ENCODE data around the gene CLCNKB. TPM values are rescaled to one million over a fixed set of nuclear protein-coding genes. Genes with fewer than 3 reads are reported as not detected.
"Not testable (repeated sequence)": the region's sequence is repeated elsewhere in the genome, so short reads cannot be mapped to it uniquely, and the experiment has no call there.

CLCNKB gene
- total RNA-seq, 2 experiments from 2014 or later, result not detected

DNA sequence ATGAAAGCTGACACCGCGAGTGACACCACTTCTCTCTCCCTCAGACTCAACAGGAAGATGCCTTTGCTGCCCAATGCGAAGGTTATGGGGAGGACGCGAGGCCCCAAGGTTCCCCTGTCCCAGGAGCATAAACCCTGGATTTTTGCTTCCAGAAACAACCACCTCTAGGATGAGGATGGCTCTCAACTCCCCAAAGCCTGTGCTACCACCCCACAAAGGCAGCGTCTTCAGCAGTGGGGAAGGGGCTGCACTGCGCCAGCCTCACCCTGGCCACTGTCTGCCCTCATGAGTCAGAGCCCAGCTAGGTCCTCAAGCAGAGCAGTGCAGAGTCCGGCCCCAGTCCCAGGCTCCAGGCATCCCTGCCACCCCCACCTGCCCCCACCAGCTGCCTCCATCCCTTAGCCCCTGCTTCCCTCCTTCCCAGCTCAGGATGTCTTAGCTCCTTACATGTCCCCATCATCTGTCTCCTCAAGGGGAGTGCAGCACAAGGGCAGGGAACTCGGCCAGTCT is 46.5 kb upstream of the CLCNKB start:
- CTCF ChIA-PET, result no interaction called here
- H3K27ac Mint-ChIP-seq, result no peak overlapping the region
- intact Hi-C loops (cut with DNase I, micrococcal nuclease), result loop anchor here in 1 of 2 experiments (10.0 kb wide), 1 partner anchor 202 kb away; no protein-coding TSS in a partner anchor

DNA sequence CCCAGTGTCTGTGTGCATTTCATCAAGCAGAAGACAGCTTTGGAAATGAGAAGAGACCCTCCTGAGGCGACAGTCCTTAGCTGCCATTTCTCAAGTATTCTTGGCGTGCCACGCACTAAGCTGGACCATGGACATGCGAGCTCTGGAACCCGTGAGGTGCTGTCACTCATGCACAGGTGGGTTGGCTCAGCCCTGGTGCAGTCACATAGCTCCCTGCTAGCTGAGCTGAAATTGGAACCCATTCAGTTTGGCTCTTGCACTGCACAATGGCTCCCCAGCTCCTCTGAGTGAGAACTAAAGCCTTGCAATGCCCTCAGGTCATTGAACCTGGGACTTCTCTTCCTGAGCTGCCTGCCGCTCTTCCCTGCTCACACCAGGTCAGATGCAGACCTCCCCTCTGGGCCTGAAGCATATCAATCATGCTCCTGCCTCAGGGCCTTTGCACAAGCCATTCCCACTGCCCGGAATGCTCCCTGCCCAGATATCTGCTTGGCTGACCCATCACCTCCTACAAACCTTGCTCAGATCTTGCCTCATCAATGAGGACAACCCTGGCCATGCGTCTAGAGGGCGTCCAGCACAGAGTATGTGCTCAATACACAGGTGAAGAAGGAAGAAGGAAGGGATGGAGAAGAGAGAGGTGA is 45.8 kb upstream of the CLCNKB start:
- no peak overlapping the region for H3K27ac Mint-ChIP-seq
- no peak overlapping the region for H3K4me3 ChIP-seq (ENCODE audit: low read length)
- H3K36me3 ChIP-seq (ENCODE audit: insufficient read depth, low read length), result no peaks in the 10 kb centered on the region
- no peaks in the 10 kb centered on the region for H3K4me1 ChIP-seq (ENCODE audit: insufficient read depth, low read length)
- intact Hi-C loops (cut with DNase I, micrococcal nuclease), result loop anchor here in 1 of 2 experiments (10.0 kb wide), 1 partner anchor 203 kb away; no protein-coding TSS in a partner anchor
- H3K36me3 Mint-ChIP-seq (ENCODE audit: low read depth), result no peaks in the 10 kb centered on the region
- no peak overlapping the region for H3K4me3 Mint-ChIP-seq
- no peaks in the 10 kb centered on the region for H3K27me3 ChIP-seq (ENCODE audit: control insufficient read depth in 1 of 2, insufficient read depth in 2 of 2, low read length in 2 of 2)
- ChIA-PET POLR2A (no interaction called here), CTCF (no interaction called here)
- H3K9me3 ChIP-seq (ENCODE audit: control insufficient read depth in 1 of 2, insufficient read depth in 1 of 2, low read length in 2 of 2), result no peaks in the 10 kb centered on the region
- no peak overlapping the region for H3K27ac ChIP-seq (ENCODE audit: low read depth in 1 of 2, low read length in 2 of 2)
- no peaks in the 10 kb centered on the region for H3K27me3 Mint-ChIP-seq
- DNase-seq (no peak), ATAC-seq (ENCODE audit: poor library complexity) (no peak)
- H3K9me3 Mint-ChIP-seq, result no peaks in the 10 kb centered on the region
- TF ChIP-seq, protein P1, sequence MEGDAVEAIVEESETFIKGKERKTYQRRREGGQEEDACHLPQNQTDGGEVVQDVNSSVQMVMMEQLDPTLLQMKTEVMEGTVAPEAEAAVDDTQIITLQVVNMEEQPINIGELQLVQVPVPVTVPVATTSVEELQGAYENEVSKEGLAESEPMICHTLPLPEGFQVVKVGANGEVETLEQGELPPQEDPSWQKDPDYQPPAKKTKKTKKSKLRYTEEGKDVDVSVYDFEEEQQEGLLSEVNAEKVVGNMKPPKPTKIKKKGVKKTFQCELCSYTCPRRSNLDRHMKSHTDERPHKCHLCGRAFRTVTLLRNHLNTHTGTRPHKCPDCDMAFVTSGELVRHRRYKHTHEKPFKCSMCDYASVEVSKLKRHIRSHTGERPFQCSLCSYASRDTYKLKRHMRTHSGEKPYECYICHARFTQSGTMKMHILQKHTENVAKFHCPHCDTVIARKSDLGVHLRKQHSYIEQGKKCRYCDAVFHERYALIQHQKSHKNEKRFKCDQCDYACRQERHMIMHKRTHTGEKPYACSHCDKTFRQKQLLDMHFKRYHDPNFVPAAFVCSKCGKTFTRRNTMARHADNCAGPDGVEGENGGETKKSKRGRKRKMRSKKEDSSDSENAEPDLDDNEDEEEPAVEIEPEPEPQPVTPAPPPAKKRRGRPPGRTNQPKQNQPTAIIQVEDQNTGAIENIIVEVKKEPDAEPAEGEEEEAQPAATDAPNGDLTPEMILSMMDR (IDR thresholded peaks at IDR 0.05), result no peak
- no peaks in the 10 kb centered on the region for H3K4me1 Mint-ChIP-seq (ENCODE audit: low read depth)

More for the DNA sequence above, 46.5 kb upstream of the CLCNKB start:
- Histone ChIP-seq H3K27ac (ENCODE audit: low read depth in 1 of 2, low read length in 2 of 2) (no peak overlapping the region), H3K4me3 (ENCODE audit: low read length) (no peak overlapping the region), H3K4me1 (ENCODE audit: insufficient read depth, low read length) (no peaks in the 10 kb centered on the region), H3K27me3 (ENCODE audit: control insufficient read depth in 1 of 2, insufficient read depth in 2 of 2, low read length in 2 of 2) (no peaks in the 10 kb centered on the region), H3K36me3 (ENCODE audit: insufficient read depth, low read length) (no peaks in the 10 kb centered on the region), H3K9me3 (ENCODE audit: control insufficient read depth in 1 of 2, insufficient read depth in 1 of 2, low read length in 2 of 2) (no peaks in the 10 kb centered on the region)
- TF ChIP-seq, protein P1 (IDR thresholded peaks at IDR 0.05), result no peak
- Mint-ChIP-seq H3K4me1 (ENCODE audit: low read depth) (no peaks in the 10 kb centered on the region), H3K4me3 (no peak overlapping the region), H3K27me3 (no peaks in the 10 kb centered on the region), H3K36me3 (ENCODE audit: low read depth) (no peaks in the 10 kb centered on the region), H3K9me3 (no peaks in the 10 kb centered on the region)
- POLR2A ChIA-PET, result no interaction called here
- DNase-seq (no peak), ATAC-seq (ENCODE audit: poor library complexity) (no peak)

DNA sequence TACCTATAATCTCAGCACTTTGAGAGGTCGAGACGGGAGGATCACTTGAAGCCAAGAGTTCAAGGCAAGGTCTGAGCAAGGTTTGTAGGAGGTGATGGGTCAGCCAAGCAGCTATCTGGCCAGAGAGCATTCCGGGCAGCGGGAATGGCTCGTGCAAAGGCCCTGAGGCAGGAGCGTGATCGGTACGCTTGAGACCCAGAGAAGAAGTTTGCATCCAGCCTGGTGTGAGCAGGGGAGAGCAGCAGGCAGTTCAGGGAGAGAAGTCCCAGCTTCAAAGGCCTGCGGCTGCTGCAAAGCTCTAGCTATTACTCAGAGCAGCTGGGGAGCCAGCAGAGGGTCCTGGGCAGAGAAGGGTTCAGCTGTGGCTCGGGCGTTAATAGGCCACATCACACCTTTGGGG is 44.7 kb upstream of the CLCNKB start:
- DNase-seq (no peak), ATAC-seq (ENCODE audit: poor library complexity) (no peak)
- no peak overlapping the region for H3K27ac Mint-ChIP-seq
- Histone ChIP-seq H3K4me3 (ENCODE audit: low read length) (no peak overlapping the region), H3K36me3 (ENCODE audit: insufficient read depth, low read length) (no peaks in the 10 kb centered on the region), H3K4me1 (ENCODE audit: insufficient read depth, low read length) (no peaks in the 10 kb centered on the region), H3K9me3 (ENCODE audit: control insufficient read depth in 1 of 2, insufficient read depth in 1 of 2, low read length in 2 of 2) (no peaks in the 10 kb centered on the region), H3K27ac (ENCODE audit: low read depth in 1 of 2, low read length in 2 of 2) (no peak overlapping the region), H3K27me3 (ENCODE audit: control insufficient read depth in 1 of 2, insufficient read depth in 2 of 2, low read length in 2 of 2) (no peaks in the 10 kb centered on the region)
- TF ChIP-seq, protein P1 (IDR thresholded peaks at IDR 0.05), result no peak
- intact Hi-C loops (cut with DNase I, micrococcal nuclease), result loop anchor here in 1 of 2 experiments (10.0 kb wide), 1 partner anchor 204 kb away; no protein-coding TSS in a partner anchor
- H3K4me1 Mint-ChIP-seq (ENCODE audit: low read depth), result no peaks in the 10 kb centered on the region
- CTCF ChIA-PET, result no interaction called here
- H3K27me3 Mint-ChIP-seq, result no peaks in the 10 kb centered on the region
- no peaks in the 10 kb centered on the region for H3K9me3 Mint-ChIP-seq
- POLR2A ChIA-PET, result no interaction called here
- H3K4me3 Mint-ChIP-seq, result no peak overlapping the region
- H3K36me3 Mint-ChIP-seq (ENCODE audit: low read depth), result no peaks in the 10 kb centered on the region

DNA sequence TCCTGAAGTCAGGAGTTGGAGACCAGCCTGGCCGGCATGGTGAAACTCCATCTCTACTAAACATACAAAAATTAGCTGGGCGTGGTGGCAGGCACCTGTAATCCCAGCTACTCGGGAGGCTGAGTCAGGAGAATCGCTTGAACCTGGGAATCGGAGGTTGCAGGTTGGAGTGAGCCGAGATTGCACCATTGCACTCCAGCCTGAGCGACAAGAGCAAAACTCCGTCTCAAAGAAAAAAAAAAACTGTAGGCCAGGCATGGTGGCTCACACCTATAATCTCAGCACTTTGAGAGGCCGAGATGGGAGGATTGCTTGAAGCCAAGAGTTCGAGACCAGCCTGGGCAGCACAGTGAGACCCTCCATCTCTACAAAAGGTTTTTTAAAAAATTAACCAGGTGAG is 42.3 kb upstream of the CLCNKB start:
- H3K36me3 ChIP-seq (ENCODE audit: insufficient read depth, low read length); DNase-seq; intact Hi-C loops (cut with DNase I, micrococcal nuclease); H3K4me3 Mint-ChIP-seq; CTCF ChIA-PET; H3K27me3 Mint-ChIP-seq; POLR2A ChIA-PET; H3K9me3 ChIP-seq (ENCODE audit: control insufficient read depth in 1 of 2, insufficient read depth in 1 of 2, low read length in 2 of 2); H3K36me3 Mint-ChIP-seq (ENCODE audit: low read depth); H3K27ac Mint-ChIP-seq; H3K4me1 Mint-ChIP-seq (ENCODE audit: low read depth); ATAC-seq (ENCODE audit: poor library complexity); H3K4me3 ChIP-seq (ENCODE audit: low read length); H3K27ac ChIP-seq (ENCODE audit: low read depth in 1 of 2, low read length in 2 of 2); H3K27me3 ChIP-seq (ENCODE audit: control insufficient read depth in 1 of 2, insufficient read depth in 2 of 2, low read length in 2 of 2); H3K4me1 ChIP-seq (ENCODE audit: insufficient read depth, low read length); H3K9me3 Mint-ChIP-seq: not testable (repeated sequence)

Data from CD4-positive, alpha-beta T cell (primary cell).